Small intestine (tissue), 7 donors: Measurements from ENCODE around the gene CABP5. TPM values are rescaled to one million over a fixed set of nuclear protein-coding genes. Genes with fewer than 3 reads are reported as not detected.
"Not testable (repeated sequence)": the region's sequence is repeated elsewhere in the genome, so short reads cannot be mapped to it uniquely, and the experiment has no call there.

Source experiments
- DNase-seq, 2 donors: peaks; one replicate each; pipeline versions ENCODE4 v3.0.0 to v3.0.0-alpha.2; 2013
- FAIRE-seq: peaks from 2 replicates; lab custom pipeline; 2012; peaks lifted over from hg19 to GRCh38; lab: Jason Lieb, UNC
- H3K27ac ChIP-seq, 3 donors: one replicate each; pipeline ENCODE4 v1.5.1; 2013; ENCODE audit warnings: low read length in 2 of 3, mild to moderate bottlenecking in 2 of 3, control low read depth in 1 of 3, inconsistent platforms in 1 of 3, low read depth in 1 of 3, moderate library complexity in 1 of 3
- H3K27me3 ChIP-seq, 3 donors: one replicate each; pipeline ENCODE4 v1.6.1; 2013; ENCODE audit warnings: low read length in 3 of 3, inconsistent platforms in 1 of 3; ENCODE audit not compliant: control insufficient read depth in 3 of 3, insufficient read depth in 3 of 3
- H3K36me3 ChIP-seq, 3 donors: one replicate each; pipeline ENCODE4 v1.6.1; 2013; ENCODE audit warnings: low read length in 3 of 3, inconsistent platforms in 1 of 3, low read depth in 1 of 3, mild to moderate bottlenecking in 1 of 3, moderate library complexity in 1 of 3; ENCODE audit not compliant: control insufficient read depth in 3 of 3, insufficient read depth in 2 of 3
- H3K4me1 ChIP-seq, 3 donors: one replicate each; pipeline ENCODE4 v1.6.1; 2013; ENCODE audit warnings: low read length in 2 of 3, inconsistent platforms in 1 of 3, low read depth in 1 of 3, mild to moderate bottlenecking in 1 of 3, moderate library complexity in 1 of 3; ENCODE audit not compliant: control insufficient read depth in 3 of 3, insufficient read depth in 2 of 3
- H3K4me3 ChIP-seq, 3 donors: one replicate each; pipeline ENCODE4 v1.5.1; 2013; ENCODE audit warnings: low read length in 3 of 3, control low read depth in 1 of 3, inconsistent platforms in 1 of 3, low read depth in 1 of 3, mild to moderate bottlenecking in 1 of 3, moderate library complexity in 1 of 3
- H3K9me3 ChIP-seq, 2 donors: one replicate each; pipeline ENCODE4 v1.6.1; 2013; ENCODE audit warnings: low read depth in 1 of 2, low read length in 1 of 2; ENCODE audit not compliant: control insufficient read depth in 2 of 2, insufficient read depth in 1 of 2
- WGBS, 3 donors: extraction: QIAGEN DNeasy Blood & Tissue Kit; methylation state at CpG; one replicate each; pipeline ENCODE4 v1.1.7; 2013; 5-methylcytosine and 5-hydroxymethylcytosine counted together
- polyA plus RNA-seq, 4 donors: library from polyadenylated mRNA; stranded (reverse) in 3 of 4; unstranded in 1 of 4; fragments of 200-250 nt in 3 of 4; fragments of 120-200 nt in 1 of 4; gene quantifications; one replicate each; pipeline versions ENCODE4 v1.2.1 to v1.2.3, GENCODE V29; 2013
- donor health status: healthy with polysubstance abuse.
- donor health status: control.
- donor health status: control.
- donor health status: Bipolar disorder and iron deficiency.
- donor health status: healthy.

The CABP5 gene
- polyA plus RNA-seq, 4 donors, result not detected

DNA sequence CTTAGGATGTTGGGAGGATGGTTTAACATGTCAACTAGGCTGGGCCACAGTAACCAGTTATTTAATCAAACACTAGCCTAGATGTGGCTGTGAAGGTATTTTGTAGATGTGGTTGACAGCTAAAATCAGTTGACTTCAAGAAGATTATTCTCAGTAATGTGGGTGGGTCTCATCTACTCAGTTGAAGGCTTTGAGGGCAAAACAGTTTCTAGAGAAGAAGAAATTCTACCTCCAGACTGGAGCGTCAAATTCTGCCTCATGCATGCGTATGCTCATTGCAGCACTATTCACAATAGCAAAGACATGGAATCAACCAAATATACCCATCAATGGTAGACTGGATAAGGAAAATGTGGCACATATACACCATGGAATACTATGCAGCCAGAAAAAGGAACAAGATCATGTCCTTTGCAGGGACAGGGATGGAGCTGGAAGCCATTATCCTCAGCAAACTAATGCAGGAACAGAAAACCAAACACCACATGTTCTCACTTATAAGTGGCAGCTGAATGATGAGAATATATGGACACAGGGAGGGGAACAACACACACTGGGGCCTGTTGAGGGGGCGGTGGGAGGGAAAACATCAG is 26.4 kb upstream of the CABP5 start:
- H3K9me3 ChIP-seq, H3K4me3 ChIP-seq, H3K27ac ChIP-seq, H3K4me1 ChIP-seq, H3K27me3 ChIP-seq, DNase-seq, FAIRE-seq, H3K36me3 ChIP-seq: not testable (repeated sequence)
- 90 to 95% (median 94%) methylated on average over 3 of the region's 3 CpGs for WGBS, 3 donors

- Histone ChIP-seq H3K9me3 (no peaks in the 10 kb centered on the region), H3K36me3 (no peaks in the 10 kb centered on the region), H3K27me3 (no peaks in the 10 kb centered on the region), H3K4me3 (no peak overlapping the region), H3K27ac (no peak overlapping the region), H3K4me1 (no peaks in the 10 kb centered on the region)
- FAIRE-seq (no peak), DNase-seq (no peak)
- 71 to 76% (median 74%) methylated on average over 2 of the region's 2 CpGs for WGBS, 3 donors
Measured at GRCh38 chr19:48069435-48069834, 25.6 kb upstream of the CABP5 start.

DNA sequence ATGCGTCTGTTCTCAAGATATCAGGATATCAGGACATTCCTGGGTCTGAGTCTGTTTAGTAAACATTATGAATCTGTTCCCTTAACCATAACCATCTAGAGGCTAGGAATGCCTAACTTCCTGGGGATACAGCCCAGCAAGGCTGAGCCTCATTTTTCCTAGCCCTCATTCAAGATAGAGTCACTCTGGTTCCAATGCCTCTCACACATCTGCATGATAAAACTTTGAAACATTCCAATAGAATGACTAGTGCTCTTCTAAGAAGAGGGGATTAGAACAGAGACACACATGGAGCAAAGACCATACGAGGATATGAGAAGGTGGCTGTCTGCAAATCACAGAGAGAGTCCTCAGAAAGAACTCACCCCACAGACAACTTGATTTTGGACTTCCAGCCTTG is 20.6 kb upstream of the CABP5 start:
- peaks cover 0 to 3% (median 3%) of the 10 kb centered on the region in 3 donors for H3K27me3 ChIP-seq
- no peak overlapping the region for H3K4me3 ChIP-seq
- WGBS, 3 donors, result 64 to 70% (median 69%) methylated on average over 2 of the region's 2 CpGs
- FAIRE-seq (no peak), DNase-seq (no peak)
- no peaks in the 10 kb centered on the region for H3K9me3 ChIP-seq
- H3K4me1 ChIP-seq, result no peaks in the 10 kb centered on the region
- no peaks in the 10 kb centered on the region for H3K36me3 ChIP-seq
- H3K27ac ChIP-seq, result no peak overlapping the region

DNA sequence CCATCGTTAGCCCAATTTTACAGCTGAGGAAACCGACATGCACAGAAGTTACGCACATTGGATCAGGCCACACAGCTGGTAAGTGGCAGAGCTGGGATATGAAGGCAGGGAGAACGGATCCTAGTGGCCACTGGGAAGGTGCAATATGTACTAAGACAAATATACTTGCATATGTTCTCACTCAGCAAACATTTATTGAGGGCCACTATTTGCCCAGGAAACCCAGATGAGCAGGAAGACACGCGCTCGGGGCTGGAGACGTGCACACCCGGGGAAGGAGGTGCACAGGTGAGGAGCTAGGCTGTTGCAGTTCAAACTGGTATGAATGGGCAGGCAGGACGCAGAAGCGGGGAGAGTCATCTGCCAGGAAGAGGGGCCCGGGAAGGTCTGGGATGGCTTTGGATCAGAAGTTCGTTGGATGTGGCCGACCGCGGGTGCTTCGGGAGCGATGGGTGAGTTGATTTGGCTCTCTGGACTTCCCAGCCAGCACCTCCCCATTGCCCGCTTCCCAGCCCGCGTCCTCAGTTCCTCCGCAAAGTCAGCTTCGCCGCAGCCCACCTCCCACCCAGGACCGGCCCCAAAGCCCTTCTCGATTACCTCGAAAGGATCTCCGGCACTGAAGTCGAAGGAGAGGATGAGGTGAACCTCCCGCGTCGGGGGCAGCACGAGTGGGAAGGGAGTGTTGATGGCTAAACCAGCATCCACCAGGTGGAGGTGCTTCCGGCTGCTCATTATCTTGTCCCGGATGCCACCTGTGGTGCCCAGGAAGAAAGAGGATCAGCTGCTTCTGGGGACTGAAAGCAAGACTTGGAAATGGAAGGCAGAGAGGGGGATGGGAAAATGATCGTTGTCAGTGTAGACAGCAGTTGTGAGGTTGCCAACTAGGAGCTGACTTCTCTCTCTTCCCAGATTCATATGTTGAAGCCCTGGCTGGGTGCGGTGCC is 17.8 kb upstream of the CABP5 start:
- Histone ChIP-seq H3K4me3 (no peak overlapping the region), H3K36me3 (no peaks in the 10 kb centered on the region), H3K27ac (no peak overlapping the region), H3K9me3 (no peaks in the 10 kb centered on the region), H3K27me3 (peaks cover 0 to 3% (median 3%) of the 10 kb centered on the region in 3 donors), H3K4me1 (no peaks in the 10 kb centered on the region)
- DNase-seq, result no peak
- no peak for FAIRE-seq
- 51 to 56% (median 52%) methylated on average over 37 of the region's 37 CpGs for WGBS, 3 donors

DNA sequence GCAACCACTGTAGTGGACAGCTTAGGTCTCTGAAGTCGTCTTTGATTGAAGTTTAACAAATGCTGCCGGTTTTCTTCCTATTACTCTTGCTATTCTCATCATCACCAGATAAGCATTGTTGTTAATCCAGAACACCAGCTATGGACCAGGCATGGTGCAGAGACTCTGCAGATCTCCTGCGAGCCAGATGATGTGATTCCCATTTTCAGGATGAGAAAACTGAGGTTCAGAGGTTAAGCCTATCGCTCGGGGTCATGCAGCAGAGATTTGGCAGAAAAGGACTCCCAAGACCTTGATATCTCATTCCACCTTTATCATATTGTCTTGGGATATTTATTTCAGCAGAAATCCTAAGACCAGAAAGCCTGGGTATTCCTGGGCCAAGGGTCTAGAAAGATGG is 16.5 kb upstream of the CABP5 start:
- no peak for FAIRE-seq
- Histone ChIP-seq H3K4me3 (no peak overlapping the region), H3K36me3 (no peaks in the 10 kb centered on the region), H3K9me3 (no peaks in the 10 kb centered on the region), H3K27me3 (peaks cover 0 to 3% (median 3%) of the 10 kb centered on the region in 3 donors), H3K27ac (no peak overlapping the region), H3K4me1 (no peaks in the 10 kb centered on the region)
- WGBS, 3 donors, result 78 to 92% (median 86%) methylated on average over 5 of the region's 5 CpGs
- DNase-seq, result no peak

DNA sequence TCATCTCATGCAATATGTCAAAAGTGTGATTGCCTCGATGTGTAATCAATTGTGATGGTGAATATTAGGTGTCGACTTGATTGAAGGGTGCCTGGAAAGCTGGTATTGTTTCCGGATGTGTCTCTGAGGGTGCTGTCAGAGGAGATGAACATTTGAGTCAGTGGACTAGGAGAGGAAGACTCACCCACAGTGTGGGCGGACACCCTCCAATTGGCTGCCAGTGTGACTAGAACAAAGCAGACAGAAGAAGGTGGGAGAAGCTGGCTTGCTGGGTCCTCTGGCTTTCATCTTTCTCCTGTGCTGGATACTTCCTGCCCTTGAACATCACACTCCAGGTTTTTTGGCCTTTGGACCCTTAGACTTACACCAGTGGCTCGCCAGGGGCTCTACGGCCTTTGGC is 15.5 kb upstream of the CABP5 start:
- Histone ChIP-seq H3K4me1 (no peaks in the 10 kb centered on the region), H3K27me3 (peaks cover 0 to 3% (median 3%) of the 10 kb centered on the region in 3 donors), H3K27ac (no peak overlapping the region), H3K9me3 (no peaks in the 10 kb centered on the region), H3K36me3 (no peaks in the 10 kb centered on the region), H3K4me3 (no peak overlapping the region)
- WGBS, 3 donors, result 75 to 87% (median 82%) methylated on average over 6 of the region's 6 CpGs
- DNase-seq (no peak), FAIRE-seq (no peak)

DNA sequence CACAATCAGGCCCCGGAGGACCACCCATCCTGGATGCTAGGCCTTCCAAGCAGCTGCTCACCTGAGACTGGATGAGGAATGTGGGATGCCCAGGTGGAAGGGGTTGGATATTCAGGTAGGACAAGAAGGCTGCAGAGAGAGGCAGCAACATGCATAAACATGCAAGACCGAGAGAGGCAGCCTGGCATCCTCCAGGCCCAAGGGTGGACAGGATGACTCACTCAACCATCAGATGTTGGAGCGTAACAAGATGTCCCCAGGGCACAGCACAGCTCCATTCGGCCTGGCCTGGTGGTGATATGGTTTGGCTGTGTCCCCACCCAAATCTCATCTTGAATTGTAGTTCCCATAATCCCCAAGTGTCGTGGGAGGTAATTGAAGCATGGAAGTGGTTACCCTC is 10.0 kb upstream of the CABP5 start:
- Histone ChIP-seq H3K4me3 (no peak overlapping the region), H3K27ac (no peak overlapping the region), H3K36me3 (no peaks in the 10 kb centered on the region), H3K4me1 (no peaks in the 10 kb centered on the region), H3K9me3 (peaks cover 0 to 3% of the 10 kb centered on the region in 2 donors), H3K27me3 (no peaks in the 10 kb centered on the region)
- FAIRE-seq, result no peak
- WGBS, 3 donors, result 80 to 83% (median 83%) methylated on average over 5 of the region's 5 CpGs
- no peak for DNase-seq

DNA sequence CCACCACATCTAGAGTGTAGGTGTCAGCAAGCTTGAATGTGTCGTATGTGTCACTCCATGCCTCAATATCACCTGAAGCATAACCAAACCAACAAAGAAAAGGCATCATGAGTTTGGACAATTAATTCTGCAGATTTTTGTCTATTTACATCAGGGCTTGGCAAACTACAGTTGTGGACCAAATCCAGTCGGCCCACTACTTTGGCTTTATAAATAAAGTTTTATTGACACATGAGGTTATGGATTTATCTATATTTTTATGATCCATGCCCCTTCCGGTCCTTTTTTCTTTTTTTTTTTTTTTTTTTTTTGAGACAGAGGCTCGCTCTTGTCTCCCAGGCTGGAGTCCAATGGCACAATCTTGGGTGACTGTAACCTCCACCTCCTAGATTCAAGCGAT is 9.2 kb upstream of the CABP5 start:
- FAIRE-seq, result no peak
- 81 to 90% (median 88%) methylated on average over 5 of the region's 5 CpGs for WGBS, 3 donors
- no peaks in the 10 kb centered on the region for H3K36me3 ChIP-seq

More for the DNA sequence above, 9.2 kb upstream of the CABP5 start:
- Histone ChIP-seq H3K9me3 (peaks cover 0 to 3% of the 10 kb centered on the region in 2 donors), H3K4me3 (no peak overlapping the region), H3K27ac (no peak overlapping the region), H3K4me1 (no peaks in the 10 kb centered on the region), H3K27me3 (no peaks in the 10 kb centered on the region)
- no peak for DNase-seq
